ENCODE results near the gene DUOX2. TPM values are rescaled to one million over a fixed set of nuclear protein-coding genes. Genes with fewer than 3 reads are reported as not detected.
A peak's percentile ranks its signal among the peaks of the same experiment; 100 is the strongest.
"Not testable (repeated sequence)": the region's sequence is repeated elsewhere in the genome, so short reads cannot be mapped to it uniquely, and the experiment has no call there.

The DUOX2 gene
- total RNA-seq, 1 donor from 2014 or later: not detected

GRCh38 chr15:45120081-45120972 is 6.4 kb upstream of the DUOX2 start:
- no peak for DNase-seq (ENCODE audit: extremely low read depth, low read depth, low spot score)

- DNase-seq (ENCODE audit: extremely low read depth, low read depth, low spot score): no peak
Measured at GRCh38 chr15:45118996-45119395, 5.0 kb upstream of the DUOX2 start.

- peak; percentile 68 for DNase-seq (ENCODE audit: extremely low read depth, low read depth, low spot score)
Measured at GRCh38 chr15:45118131-45118588, 4.2 kb upstream of the DUOX2 start.

- DNase-seq (ENCODE audit: extremely low read depth, low read depth, low spot score): no peak
Measured at GRCh38 chr15:45117308-45118130, 3.5 kb upstream of the DUOX2 start.

- DNase-seq (ENCODE audit: extremely low read depth, low read depth, low spot score): no peak
Measured at GRCh38 chr15:45116482-45117307, 2.7 kb upstream of the DUOX2 start.

- DNase-seq (ENCODE audit: extremely low read depth, low read depth, low spot score): no peak
Measured at GRCh38 chr15:45116006-45116481, 2.1 kb upstream of the DUOX2 start.

- no peak for DNase-seq (ENCODE audit: extremely low read depth, low read depth, low spot score)
Measured at GRCh38 chr15:45115312-45115820, 1.4 kb upstream of the DUOX2 start.

GRCh38 chr15:45114751-45115085 is 746 bp upstream of the DUOX2 start:
- DNase-seq (ENCODE audit: extremely low read depth, low read depth, low spot score): no peak

GRCh38 chr15:45113380-45113990 is 487 bp downstream of the DUOX2 start:
- no peak for DNase-seq (ENCODE audit: extremely low read depth, low read depth, low spot score)

- DNase-seq (ENCODE audit: extremely low read depth, low read depth, low spot score): no peak
Measured at GRCh38 chr15:45112591-45113379, 1.2 kb downstream of the DUOX2 start.

GRCh38 chr15:45112143-45112590 is 1.8 kb downstream of the DUOX2 start:
- no peak for DNase-seq (ENCODE audit: extremely low read depth, low read depth, low spot score)

- DNase-seq (ENCODE audit: extremely low read depth, low read depth, low spot score): no peak
Measured at GRCh38 chr15:45111390-45112142, 2.4 kb downstream of the DUOX2 start.

GRCh38 chr15:45110256-45110820 is 3.6 kb downstream of the DUOX2 start:
- DNase-seq (ENCODE audit: extremely low read depth, low read depth, low spot score): no peak

GRCh38 chr15:45107941-45108630 is 5.9 kb downstream of the DUOX2 start:
- no peak for DNase-seq (ENCODE audit: extremely low read depth, low read depth, low spot score)

- DNase-seq (ENCODE audit: extremely low read depth, low read depth, low spot score): no peak
Measured at GRCh38 chr15:45106002-45106790, 7.8 kb downstream of the DUOX2 start.

GRCh38 chr15:45105586-45105985 is 8.4 kb downstream of the DUOX2 start:
- DNase-seq (ENCODE audit: extremely low read depth, low read depth, low spot score): no peak

GRCh38 chr15:45104170-45104569 is 9.8 kb downstream of the DUOX2 start:
- DNase-seq (ENCODE audit: extremely low read depth, low read depth, low spot score): not testable (repeated sequence)

All from glomerular endothelial cell (primary cell).